HG02798 (cell line): ENCODE results near the gene GGA3.
"Not testable (repeated sequence)": the region's sequence is repeated elsewhere in the genome, so short reads cannot be mapped to it uniquely, and the experiment has no call there.

ENCODE experiments used
- ATAC-seq: cut with Tn5 transposase; IDR thresholded peaks from one replicate; pipeline ENCODE4 v1.9.1; 2021; ENCODE audit warnings: mild to moderate bottlenecking; ENCODE audit not compliant: unreplicated experiment, poor library complexity

The GGA3 gene, protein sequence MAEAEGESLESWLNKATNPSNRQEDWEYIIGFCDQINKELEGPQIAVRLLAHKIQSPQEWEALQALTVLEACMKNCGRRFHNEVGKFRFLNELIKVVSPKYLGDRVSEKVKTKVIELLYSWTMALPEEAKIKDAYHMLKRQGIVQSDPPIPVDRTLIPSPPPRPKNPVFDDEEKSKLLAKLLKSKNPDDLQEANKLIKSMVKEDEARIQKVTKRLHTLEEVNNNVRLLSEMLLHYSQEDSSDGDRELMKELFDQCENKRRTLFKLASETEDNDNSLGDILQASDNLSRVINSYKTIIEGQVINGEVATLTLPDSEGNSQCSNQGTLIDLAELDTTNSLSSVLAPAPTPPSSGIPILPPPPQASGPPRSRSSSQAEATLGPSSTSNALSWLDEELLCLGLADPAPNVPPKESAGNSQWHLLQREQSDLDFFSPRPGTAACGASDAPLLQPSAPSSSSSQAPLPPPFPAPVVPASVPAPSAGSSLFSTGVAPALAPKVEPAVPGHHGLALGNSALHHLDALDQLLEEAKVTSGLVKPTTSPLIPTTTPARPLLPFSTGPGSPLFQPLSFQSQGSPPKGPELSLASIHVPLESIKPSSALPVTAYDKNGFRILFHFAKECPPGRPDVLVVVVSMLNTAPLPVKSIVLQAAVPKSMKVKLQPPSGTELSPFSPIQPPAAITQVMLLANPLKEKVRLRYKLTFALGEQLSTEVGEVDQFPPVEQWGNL

DNA sequence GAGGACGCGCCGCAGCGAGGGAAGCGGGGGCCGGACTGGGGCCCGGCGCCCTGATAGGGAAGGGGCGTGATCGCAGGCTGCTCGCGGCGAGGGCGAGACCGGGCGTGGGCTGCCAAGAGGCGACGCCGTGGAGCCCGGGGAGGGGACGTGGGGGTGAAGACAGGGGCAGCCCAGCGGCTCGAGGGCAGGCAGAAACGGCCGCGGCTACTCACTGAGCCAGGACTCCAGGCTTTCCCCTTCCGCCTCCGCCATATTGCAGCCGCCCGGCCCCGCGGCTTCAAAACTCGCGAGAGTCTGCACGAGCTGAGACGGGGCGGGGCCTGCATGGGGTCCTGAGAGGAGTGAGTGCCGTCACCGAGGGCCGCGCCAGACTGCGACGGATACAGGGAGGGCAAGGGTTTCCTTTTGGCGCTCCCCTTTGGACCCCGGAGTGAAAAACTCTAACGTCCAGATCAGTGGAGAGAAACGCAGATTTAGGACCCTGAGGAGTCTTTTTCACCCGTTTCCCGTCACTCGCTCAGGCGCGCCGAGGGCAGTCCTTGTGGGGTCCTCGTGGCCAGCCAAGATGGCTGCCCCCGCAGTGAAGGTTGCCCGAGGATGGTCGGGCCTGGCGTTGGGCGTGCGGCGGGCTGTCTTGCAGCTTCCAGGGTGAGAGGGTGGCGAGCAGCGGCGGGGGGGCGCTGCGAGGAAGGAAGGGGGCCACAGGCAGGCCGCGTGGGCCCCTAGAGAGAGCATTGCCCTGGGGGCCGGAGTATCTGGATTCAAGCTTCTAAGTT, at the start of gene GGA3, which contains the start of gene MRPS7:
GGA3 (minus strand) TSS at position 271 of the 776 bp plus-strand sequence; CDS start at position 252, 19 bp downstream.
MRPS7 (plus strand) TSS at position 544 of the 776 bp plus-strand sequence; CDS start at position 566, 22 bp downstream.
- peak; percentile 90 for ATAC-seq

DNA sequence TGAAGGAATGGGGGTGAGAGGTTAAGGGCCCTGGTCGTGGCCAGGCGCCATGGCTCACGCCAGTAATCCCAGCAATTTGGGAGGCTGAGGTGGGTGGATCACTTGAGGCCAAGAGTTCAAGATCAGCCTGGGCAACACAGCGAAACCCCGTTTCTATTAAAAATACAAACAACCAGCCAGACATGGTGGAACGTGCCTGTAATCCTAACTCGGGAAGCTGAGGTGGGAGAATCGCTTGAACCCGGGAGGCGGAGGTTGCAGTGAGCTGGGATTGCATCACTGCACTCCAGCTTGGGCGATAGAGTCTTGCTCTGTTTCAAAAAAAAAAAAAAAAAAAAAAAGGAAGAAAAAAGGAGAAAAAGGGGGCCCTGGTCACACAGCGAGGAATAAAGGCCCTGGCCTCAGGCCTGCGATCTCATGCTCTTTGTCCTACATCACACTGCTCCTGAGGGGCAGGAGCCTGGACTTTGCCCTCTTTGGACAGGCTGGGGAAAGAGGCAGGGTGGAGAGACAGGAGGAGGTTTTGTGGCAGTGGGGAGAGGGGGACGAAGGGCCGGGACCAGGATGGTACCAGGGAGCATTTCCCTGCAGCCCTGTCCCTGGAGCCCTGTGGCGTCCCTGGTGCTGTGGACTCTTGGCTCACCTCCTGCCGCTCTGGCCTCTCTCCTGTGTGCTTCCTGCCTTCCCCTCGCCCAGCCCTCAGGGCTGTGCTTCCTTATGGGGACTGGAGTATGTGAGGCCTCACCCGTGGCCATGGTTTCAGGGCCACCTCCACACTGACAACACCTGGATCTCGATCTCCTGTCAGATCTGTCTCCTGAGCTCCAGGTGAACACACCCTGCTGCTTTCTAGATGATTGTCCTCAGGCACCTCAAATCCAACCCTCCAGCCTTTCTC, 47.6 kb upstream of the GGA3 start:
- ATAC-seq: no peak

DNA sequence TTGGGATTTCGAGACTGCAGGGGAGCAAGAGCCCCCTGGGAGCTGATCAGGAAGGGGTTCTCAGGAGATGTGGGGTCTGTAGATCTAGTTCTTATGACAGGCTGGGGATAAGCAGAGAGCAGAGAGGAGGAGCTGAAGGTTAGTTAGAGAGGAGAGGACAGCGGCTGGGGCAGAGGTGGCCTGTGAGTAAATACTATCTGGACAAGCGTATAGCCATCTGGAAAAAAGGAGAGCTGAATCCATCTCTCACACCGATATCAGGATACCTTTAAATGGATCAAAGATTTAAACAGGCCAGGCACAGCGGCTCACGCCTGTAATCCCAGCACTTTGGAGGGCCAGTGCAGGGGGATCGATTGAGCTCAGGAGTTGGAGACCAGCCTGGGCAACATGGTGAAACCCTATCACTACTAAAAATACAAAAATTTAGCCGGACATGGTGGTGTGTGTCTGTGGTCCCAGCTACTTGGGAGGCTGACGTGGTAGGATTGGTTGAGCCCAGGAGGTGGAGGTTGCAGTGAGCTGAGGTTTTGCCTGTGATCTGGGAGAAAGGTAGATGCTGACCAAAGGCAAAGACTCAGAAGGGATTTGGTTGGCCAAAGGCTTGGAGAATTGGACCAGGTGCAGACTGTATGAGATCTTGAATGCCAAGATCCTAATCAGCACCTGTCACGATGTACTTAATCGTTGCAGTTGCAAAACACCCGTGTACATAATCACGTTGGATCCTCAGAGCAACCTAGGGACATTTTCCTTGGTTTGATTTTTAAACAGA, 46.7 kb upstream of the GGA3 start:
- no peak for ATAC-seq

DNA sequence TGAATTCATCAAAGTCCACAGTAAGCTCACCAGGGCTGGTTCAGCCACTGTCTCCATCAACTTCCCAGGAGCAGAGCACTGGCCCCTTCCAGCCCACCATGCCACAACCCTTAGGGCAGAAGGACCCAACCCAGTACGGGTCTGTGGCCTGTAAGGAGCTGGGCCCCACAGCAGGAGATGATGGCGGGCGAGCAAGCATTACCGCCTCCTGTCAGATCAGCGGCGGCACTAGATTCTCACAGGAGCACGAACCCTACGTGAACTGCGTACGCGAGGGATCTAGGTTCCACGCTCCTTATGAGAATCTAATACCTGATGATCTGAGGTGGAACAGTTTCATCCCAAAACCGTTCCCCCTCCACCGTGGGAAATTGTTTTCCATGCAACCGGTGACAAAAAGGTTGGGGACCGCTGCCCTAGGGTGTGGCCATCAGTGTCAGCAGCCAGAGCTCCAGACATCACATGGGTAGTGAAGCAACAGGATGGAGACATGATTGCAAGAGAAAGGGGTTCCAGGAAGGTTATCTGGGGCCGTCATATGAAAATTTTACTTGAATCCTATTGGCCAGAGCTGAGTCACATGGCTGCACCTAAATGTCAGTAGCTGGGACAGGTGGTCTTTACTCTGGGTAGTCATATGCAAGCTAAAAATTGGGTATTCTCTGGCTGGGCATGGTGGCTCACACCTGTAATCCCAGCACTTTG, 40.2 kb upstream of the GGA3 start:
- no peak for ATAC-seq

DNA sequence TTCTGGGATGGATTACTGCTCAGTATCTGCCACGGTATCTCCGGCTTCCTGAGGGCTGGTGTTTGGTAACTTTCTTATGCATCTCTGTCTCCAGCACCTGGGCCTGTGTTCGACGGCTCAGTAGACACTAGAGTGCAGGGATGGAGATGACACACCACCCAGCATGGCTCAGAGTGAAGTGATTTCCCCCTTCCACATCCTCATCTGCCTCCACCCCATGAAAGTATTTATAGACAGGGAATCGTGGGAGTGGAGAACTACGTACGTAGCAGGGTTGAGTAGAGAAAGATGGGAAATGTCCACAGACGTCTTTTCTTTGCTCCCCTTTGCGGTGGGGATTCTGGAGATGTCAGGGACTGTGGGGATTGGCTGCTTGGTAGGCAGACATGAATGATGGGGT, 39.6 kb upstream of the GGA3 start:
- ATAC-seq: no peak

DNA sequence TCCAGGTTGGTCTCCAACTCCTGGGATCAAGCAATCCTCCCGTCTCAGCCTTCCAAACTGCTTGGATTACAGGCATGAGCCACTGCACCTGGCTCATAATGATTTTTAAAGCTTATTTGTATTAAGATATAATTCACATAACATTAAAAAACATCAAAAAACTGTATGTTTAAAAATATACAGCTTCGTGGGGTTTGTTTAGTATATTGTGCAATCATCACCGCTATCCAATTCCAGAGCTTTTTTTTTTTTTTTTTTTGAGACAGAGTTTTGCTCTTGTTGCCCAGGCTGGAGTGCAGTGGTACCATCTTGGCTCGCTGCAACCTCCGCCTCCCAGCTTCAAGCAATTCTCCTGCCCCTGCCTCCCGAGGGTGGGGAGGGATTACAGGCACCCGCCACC, 38.9 kb upstream of the GGA3 start:
- no peak for ATAC-seq

DNA sequence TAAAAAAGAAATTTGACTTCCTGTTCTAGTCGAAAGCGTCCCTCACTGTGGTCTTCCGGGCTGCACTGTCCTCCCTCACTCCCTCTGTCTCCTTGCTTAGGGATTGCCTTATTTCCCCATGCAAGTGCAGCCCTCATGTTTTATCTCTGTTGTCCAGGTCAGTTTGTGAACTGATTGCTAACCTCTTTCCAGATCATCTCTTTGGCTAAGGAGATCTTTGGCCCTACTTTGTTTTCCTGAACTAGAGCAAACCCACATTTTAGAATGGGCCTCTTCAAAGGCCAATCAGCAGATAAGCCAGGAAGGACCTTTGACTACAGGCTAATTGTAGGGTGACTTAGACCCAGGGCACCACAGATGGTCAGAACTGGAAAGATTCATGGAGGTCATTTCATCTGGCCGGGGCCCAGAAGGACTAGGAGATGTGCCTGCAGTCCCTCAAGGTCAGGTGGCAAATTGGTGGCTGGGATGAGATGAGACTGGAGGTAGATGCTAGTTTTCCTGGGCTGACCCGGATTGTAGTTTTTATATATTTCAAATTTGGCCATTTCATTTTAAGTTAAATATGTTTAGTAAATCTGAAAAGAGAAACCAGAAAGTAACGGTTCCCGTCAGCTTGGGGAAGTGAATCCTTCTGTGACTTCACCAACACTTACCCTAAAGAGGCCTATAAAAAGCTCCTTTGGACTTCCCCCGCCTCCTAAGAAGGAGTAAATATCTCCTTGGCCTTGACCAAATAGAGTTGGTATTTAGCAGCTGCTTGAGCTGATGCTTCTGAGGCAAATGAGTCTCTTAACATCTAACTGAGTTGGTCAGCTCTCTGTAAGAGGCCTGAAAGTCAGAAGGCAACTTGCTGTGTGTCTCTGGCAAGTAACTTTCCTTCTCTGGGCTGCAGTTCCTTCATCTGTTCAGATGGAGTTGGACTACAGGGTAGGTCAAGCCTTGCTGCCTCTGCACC, 34.1 kb upstream of the GGA3 start:
- ATAC-seq: peak; percentile 69

DNA sequence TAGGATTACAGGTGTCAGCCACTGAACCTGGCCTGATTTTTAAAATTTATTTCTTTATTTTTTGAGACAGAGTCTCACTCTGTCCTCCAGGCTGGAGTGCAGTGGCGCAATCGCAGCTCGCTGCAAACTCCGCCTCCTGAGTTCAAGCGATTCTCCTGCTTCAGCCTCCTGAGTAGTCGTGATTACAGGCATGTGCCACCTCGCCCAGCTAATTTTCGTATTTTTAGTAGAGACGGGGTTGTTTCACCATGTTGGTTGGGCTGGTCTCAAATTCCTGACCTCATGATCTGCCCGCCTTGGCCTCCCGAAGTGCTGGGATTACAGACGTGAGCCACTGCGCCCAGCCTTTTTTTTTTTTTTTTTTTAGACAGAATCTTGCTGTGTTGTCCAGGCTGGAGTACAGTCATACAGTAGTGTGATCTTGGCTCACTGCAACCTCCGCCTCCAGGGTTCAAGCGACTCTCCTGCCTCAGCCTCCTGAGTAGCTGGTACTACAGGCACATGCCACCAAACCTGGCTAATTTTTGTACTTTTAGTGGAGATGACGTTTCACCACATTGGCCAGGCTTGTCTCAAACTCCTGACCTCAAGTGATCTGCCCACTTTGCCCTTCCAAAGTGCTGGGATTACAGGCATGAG, 31.5 kb upstream of the GGA3 start:
- not testable (repeated sequence) for ATAC-seq

DNA sequence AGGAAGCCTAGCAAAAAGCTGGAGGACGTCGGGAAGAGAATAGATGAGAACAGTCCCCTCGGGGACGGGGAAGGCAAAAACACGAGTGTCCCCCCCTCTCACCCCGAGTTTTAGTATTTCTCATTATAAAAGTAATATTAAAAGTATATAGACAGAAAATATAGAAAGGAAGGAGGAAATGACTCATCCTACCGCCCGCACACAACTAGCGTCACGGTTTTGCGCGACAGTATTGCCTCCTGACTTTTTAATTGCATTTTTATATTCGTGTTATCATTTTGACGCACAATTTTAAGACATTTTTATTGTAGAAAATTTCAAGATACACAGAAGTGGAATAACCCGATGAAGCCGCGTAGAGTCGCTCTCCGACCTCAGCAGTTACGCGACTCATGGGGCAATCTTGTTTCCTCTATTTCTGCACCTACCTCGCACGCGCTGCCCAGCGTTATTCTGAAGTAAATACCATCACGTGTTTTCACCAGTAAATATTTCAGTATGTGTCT, 28.5 kb upstream of the GGA3 start:
- no peak for ATAC-seq

DNA sequence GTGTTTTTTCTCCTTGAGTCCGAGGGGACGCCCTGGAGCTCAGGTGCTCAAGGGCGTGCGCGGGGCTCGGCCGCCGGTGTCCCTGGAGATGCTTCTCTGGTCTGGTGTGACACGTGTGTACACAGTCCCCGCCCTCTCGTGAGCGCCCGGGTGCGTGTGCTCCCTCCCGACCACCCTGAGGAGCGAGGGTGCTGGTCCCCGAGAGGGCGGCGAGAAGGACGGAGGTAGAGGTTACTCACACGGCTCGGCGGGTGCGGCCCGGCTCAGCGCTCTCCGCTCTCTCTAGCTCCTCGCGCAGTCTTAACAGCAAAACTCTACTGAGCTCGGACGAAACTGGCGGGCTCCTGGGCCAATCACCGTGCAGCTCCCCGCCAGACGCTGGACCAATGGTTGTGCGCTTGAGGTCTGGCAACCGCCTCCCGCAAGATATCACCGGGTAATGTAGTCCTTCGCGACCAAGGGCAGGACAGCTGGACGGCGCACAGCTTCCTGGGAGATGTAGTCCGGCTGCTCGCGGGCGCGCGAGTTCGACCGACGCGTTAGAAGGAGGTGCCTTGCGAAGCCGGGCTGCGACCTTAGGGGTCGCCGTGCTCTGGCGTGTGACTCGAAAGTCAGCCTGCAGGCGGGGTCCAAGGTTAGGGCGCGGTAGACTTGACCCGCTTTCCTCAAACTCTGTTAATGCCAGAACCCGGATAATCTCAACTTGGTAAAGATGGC, 27.9 kb upstream of the GGA3 start, which contains the start of gene SLC25A19:
SLC25A19 (minus strand) TSS at position 319 of the 717 bp plus-strand sequence. CDS start 2,669 bp downstream, outside the sequence.
- ATAC-seq: peak; percentile 93

DNA sequence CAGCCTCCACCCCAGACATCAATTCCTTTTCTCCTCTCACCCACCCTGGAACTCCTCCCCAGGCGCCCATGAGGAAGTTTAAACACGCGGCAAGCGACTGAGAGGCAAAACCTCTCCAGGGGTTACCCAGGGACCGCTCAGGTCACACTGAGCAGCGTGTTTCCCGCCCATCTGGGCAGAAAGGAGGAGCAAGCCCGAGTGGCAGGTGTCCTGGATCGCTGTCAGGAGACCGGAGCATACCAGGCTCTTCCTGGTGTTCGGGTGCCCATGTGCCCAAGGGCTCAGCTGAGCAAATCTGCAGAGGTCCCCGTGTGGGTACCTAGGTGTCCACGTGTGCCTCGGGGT, 27.3 kb upstream of the GGA3 start:
- ATAC-seq: peak; percentile 11

DNA sequence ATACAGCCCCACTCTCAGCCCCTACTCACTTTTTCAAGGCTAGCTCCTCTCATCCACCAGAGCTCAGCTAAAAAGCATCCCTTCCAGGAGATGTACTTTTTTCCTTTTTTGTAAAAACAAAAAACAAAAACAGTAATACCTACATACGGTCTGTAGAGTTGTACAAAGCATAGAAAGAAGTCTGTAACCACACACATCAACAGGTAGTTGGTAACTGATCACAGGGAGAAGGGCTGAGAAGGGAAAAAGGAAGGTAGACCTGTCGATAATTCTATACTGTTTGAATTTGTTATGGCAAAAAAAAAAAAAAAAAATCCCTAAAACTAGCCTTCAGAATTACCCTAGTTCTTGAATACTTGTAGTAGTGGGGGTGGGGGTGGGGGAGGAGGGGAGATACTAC, 27.0 kb upstream of the GGA3 start:
- ATAC-seq: no peak

DNA sequence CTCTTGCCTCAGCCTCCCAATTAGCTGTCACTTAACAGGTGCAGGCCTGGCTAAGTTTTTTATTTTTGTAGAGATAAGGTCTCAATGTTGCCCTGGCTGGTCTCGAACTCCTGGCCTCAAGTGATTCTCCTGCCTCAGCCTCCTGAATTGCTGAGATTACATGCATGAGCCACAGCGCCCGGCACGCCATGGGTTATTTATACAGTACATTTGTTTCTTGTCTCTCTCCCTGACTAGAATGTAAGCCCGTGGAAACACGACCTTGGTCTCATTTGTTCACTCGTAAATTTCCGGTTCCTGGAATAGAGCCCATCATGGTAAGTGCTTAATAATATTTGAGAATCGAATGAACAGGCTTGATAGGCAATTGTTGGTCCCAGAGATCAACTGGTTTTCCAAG, 25.8 kb upstream of the GGA3 start:
- ATAC-seq: no peak

DNA sequence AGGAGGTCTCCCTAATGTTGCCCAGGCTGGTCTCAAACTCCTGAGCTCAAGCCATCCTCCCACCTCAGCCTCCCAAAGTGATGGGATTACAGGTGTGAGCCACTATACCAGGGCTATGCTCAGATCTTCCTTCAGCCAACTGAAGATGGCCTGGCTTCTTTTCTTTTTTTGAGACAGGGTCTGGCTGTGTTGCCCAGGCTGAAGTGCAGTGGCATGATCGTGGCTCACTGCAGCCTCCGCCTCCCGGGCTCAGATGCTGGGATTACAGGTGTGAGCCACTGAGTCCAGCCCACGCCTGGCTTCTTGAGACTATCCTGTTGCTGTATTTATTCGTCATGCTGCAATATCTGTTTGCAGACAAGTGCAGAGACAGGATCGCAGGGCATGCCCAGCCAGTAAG, 23.7 kb upstream of the GGA3 start:
- ATAC-seq: no peak

DNA sequence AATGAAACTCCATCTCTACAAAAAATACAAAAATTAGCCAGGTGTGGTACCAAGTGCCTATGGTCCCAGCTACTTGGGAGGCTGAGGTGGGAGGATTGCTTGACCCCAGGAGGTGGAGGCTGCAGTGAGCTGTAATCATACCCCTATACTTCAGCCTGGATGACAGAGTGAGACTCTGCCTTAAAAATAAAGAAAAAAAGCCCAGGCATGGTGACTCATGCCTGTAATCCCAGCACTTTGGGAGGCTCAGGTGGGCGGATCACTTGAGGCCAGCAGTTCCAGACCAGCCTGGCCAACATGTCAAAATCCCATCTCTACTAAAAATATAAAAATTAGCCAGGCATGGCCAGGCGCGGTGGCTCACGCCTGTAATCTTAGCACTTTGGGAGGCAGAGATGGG, 18.8 kb upstream of the GGA3 start:
- ATAC-seq: not testable (repeated sequence)

DNA sequence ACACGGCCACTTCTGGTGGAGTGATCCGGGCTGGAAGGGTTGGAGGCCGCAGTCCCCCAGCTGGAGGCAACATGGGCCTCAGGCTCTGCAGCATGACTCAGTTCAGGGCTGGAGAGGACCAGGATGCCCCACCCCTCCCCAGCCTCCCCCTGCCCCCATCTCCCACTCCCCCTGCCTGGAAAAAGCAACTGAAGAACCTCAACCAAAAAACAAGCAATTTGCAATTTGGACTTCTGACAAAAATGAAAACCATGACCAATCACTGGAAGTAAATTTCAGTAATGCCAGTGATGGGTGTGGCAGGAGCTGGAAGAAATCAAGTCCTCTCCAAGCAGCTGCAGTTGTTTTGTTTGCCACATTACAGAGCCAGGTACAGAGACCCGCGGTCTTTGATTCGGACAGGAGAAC, 16.3 kb upstream of the GGA3 start:
- ATAC-seq: no peak
